Keratinocyte (primary cell): ENCODE measurements around the gene NID2. TPM values are rescaled to one million over a fixed set of nuclear protein-coding genes. Genes with fewer than 3 reads are reported as not detected.

Experiments used
- DNase-seq: peaks from one replicate; pipeline ENCODE4 v3.0.0-alpha.2; 2011; ENCODE audit warnings: low read depth, missing footprints, low spot score
- FAIRE-seq: peaks from 2 replicates; lab custom pipeline; 2011; peaks lifted over from hg19 to GRCh38; lab: Jason Lieb, UNC
- H2AFZ ChIP-seq: 2 replicates; pipeline ENCODE4 v1.6.0; 2012; ENCODE audit warnings: low read length, control low read depth, inconsistent platforms; ENCODE audit not compliant: control insufficient read depth
- H3K27ac ChIP-seq: 2 replicates; pipeline ENCODE4 v1.5.1; 2011; ENCODE audit warnings: low read length; ENCODE audit not compliant: control insufficient read depth, insufficient read depth
- H3K27me3 ChIP-seq: 3 replicates; pipeline ENCODE4 v1.6.0; 2011; ENCODE audit warnings: low read length; ENCODE audit not compliant: control insufficient read depth, insufficient read depth; ENCODE audit errors: extremely low read depth
- H3K36me3 ChIP-seq, 2 experiments: 2 replicates in 1 of 2; 3 replicates in 1 of 2; pipeline ENCODE4 v1.5.1; 2011; ENCODE audit warnings: low read length in 2 of 2, mild to moderate bottlenecking in 1 of 2; ENCODE audit not compliant: control insufficient read depth in 2 of 2, insufficient read depth in 2 of 2; ENCODE audit errors: extremely low read depth in 1 of 2
- H3K4me1 ChIP-seq: 3 replicates; pipeline ENCODE4 v1.5.1; 2011; ENCODE audit warnings: low read length; ENCODE audit not compliant: control insufficient read depth, insufficient read depth; ENCODE audit errors: extremely low read depth
- H3K4me2 ChIP-seq: 3 replicates; pipeline ENCODE4 v1.6.0; 2011; ENCODE audit warnings: low read depth, low read length; ENCODE audit not compliant: control insufficient read depth, insufficient read depth; ENCODE audit errors: extremely low read depth
- H3K4me3 ChIP-seq, 3 experiments: fragments of 200-600 bp in 1 of 3; sonication (generic) in 1 of 3; 2 replicates in 2 of 3; 3 replicates in 1 of 3; pipeline ENCODE4 v1.5.1; 2011 to 2016; ENCODE audit warnings: low read length in 3 of 3, mild to moderate bottlenecking in 3 of 3, control low read depth in 2 of 3, inconsistent platforms in 1 of 3, low read depth in 1 of 3, mixed read lengths in 1 of 3, mixed run types in 1 of 3, moderate library complexity in 1 of 3; ENCODE audit not compliant: control insufficient read depth in 2 of 3, insufficient read depth in 2 of 3; ENCODE audit errors: extremely low read depth in 1 of 3
- H3K79me2 ChIP-seq: 2 replicates; pipeline ENCODE4 v1.6.0; 2012; ENCODE audit warnings: low read length; ENCODE audit not compliant: control insufficient read depth, insufficient read depth
- H3K9ac ChIP-seq: 3 replicates; pipeline ENCODE4 v1.6.0; 2011; ENCODE audit warnings: low read length; ENCODE audit not compliant: control insufficient read depth, insufficient read depth; ENCODE audit errors: extremely low read depth
- H3K9me1 ChIP-seq: 3 replicates; pipeline ENCODE4 v1.6.0; 2011; ENCODE audit warnings: low read length; ENCODE audit not compliant: control insufficient read depth, insufficient read depth; ENCODE audit errors: extremely low read depth
- H3K9me3 ChIP-seq: 2 replicates; pipeline ENCODE4 v1.5.1; 2012; ENCODE audit warnings: low read depth, low read length; ENCODE audit not compliant: control insufficient read depth
- H4K20me1 ChIP-seq: 3 replicates; pipeline ENCODE4 v1.6.0; 2011; ENCODE audit warnings: low read length; ENCODE audit not compliant: control insufficient read depth, insufficient read depth; ENCODE audit errors: extremely low read depth
- CTCF ChIP-seq, 3 experiments: IDR thresholded peaks in 1 of 3; conservative IDR thresholded peaks in 1 of 3; optimal IDR thresholded peaks in 1 of 3; 2 replicates in 2 of 3; 3 replicates in 1 of 3; pipeline versions ENCODE3 to v1.5.1; 2011; ENCODE audit warnings: low read length in 3 of 3, mild to moderate bottlenecking in 3 of 3, moderate library complexity in 2 of 3, control low read depth in 1 of 3, inconsistent platforms in 1 of 3; ENCODE audit not compliant: insufficient read depth in 2 of 3; ENCODE audit errors: extremely low read depth in 1 of 3
- EZH2 ChIP-seq: IDR thresholded peaks from one replicate; pipeline ENCODE4 v1.6.1; 2012; ENCODE audit warnings: inconsistent platforms, mild to moderate bottlenecking, low read length, moderate library complexity
- dilution Hi-C: fragments of 300-500 bp; cut with MboI; formaldehyde crosslinking; loops from one replicate; pipeline ENCODE4 v1.7.0; 2020; ENCODE audit warnings: low sequenced_read_pairs; ENCODE audit not compliant: extremely low pct_ligation_motif_present
- polyA plus RNA-seq, 5 experiments: library from polyadenylated mRNA; depleted of rRNA in 3 of 5; stranded (reverse) in 3 of 5; stranded (forward) in 1 of 5; unstranded in 1 of 5; fragments of >200 nt; gene quantifications; 1 replicate in 1 of 5; 2 replicates in 3 of 5; 3 replicates in 1 of 5; pipeline versions ENCODE4 v1.2.1 to v1.2.3, GENCODE V29; 2011 to 2012; ENCODE audit warnings: missing spikeins in 2 of 5, low read depth in 1 of 5, low replicate concordance in 1 of 5

The NID2 gene
- polyA plus RNA-seq, 1 donor (not counting 4 experiments of a cell fraction or from before 2014, with no cell fraction given): 1.7 TPM

GRCh38 chr14:52080808-52081755, 12.2 kb upstream of the NID2 start:
- H3K27ac ChIP-seq: peak overlapping the region; percentile 55
- peaks cover 43% of the 10 kb centered on the region for H3K4me1 ChIP-seq
- FAIRE-seq: peak; percentile 23
- H4K20me1 ChIP-seq: no peaks in the 10 kb centered on the region
- H3K36me3 ChIP-seq: no peaks in the 10 kb centered on the region
- dilution Hi-C loops: no loop called here
- H3K4me3 ChIP-seq: no peak overlapping the region
- DNase-seq: no peak
- peak overlapping the region; percentile 38 for H2AFZ ChIP-seq
- H3K9me1 ChIP-seq: no peaks in the 10 kb centered on the region
- peaks cover 2% of the 10 kb centered on the region for H3K9me3 ChIP-seq
- H3K4me2 ChIP-seq: peak overlapping the region; percentile 57
- TF ChIP-seq EZH2 (no peak), CTCF (optimal IDR thresholded peaks at IDR 0.05 in 1 of 3, IDR thresholded peaks at IDR 0.05 in 1 of 3, conservative IDR thresholded peaks at IDR 0.05 in 1 of 3; ENCODE audit: extremely low read depth in 1 of 3, insufficient read depth in 2 of 3, low read length in 3 of 3) (no peak)
- H3K27me3 ChIP-seq: no peaks in the 10 kb centered on the region
- peak overlapping the region; percentile 1 for H3K9ac ChIP-seq
- no peaks in the 10 kb centered on the region for H3K79me2 ChIP-seq

- peaks cover 43% of the 10 kb centered on the region for H3K4me1 ChIP-seq
Measured at GRCh38 chr14:52080158-52080800, 11.4 kb upstream of the NID2 start.

More at GRCh38 chr14:52080158-52080800, 11.4 kb upstream of the NID2 start:
- dilution Hi-C loops: no loop called here
- Histone ChIP-seq H3K9me3 (peaks cover 2% of the 10 kb centered on the region), H2AFZ (no peak overlapping the region), H4K20me1 (no peaks in the 10 kb centered on the region), H3K9ac (peak overlapping the region; percentile 1), H3K27me3 (no peaks in the 10 kb centered on the region), H3K4me2 (peak overlapping the region; percentile 57), H3K36me3 (no peaks in the 10 kb centered on the region), H3K79me2 (no peaks in the 10 kb centered on the region), H3K4me3 (no peak overlapping the region), H3K9me1 (no peaks in the 10 kb centered on the region), H3K27ac (peak overlapping the region; percentile 55)
- FAIRE-seq (peak; percentile 74), DNase-seq (peak; percentile 61)
- TF ChIP-seq EZH2 (no peak), CTCF (optimal IDR thresholded peaks at IDR 0.05 in 1 of 3, IDR thresholded peaks at IDR 0.05 in 1 of 3, conservative IDR thresholded peaks at IDR 0.05 in 1 of 3; ENCODE audit: extremely low read depth in 1 of 3, insufficient read depth in 2 of 3, low read length in 3 of 3) (no peak)
